ENCODE results near the gene TECR.

GRCh38 chr19:14516746-14517438 is 12.5 kb upstream of the TECR start:
- TF ChIP-seq EP300 (IDR thresholded peaks at IDR 0.05; ENCODE audit: low read depth) (no peak), POLR2A (IDR thresholded peaks at IDR 0.05) (no peak), POLR2AphosphoS5 (IDR thresholded peaks at IDR 0.05) (no peak)
- TF ChIP-seq, protein P1, sequence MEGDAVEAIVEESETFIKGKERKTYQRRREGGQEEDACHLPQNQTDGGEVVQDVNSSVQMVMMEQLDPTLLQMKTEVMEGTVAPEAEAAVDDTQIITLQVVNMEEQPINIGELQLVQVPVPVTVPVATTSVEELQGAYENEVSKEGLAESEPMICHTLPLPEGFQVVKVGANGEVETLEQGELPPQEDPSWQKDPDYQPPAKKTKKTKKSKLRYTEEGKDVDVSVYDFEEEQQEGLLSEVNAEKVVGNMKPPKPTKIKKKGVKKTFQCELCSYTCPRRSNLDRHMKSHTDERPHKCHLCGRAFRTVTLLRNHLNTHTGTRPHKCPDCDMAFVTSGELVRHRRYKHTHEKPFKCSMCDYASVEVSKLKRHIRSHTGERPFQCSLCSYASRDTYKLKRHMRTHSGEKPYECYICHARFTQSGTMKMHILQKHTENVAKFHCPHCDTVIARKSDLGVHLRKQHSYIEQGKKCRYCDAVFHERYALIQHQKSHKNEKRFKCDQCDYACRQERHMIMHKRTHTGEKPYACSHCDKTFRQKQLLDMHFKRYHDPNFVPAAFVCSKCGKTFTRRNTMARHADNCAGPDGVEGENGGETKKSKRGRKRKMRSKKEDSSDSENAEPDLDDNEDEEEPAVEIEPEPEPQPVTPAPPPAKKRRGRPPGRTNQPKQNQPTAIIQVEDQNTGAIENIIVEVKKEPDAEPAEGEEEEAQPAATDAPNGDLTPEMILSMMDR (IDR thresholded peaks at IDR 0.05) = no peak
